BE2C (cell line): Measurements from ENCODE around the gene DAND5.

ENCODE experiments used
- DNase-seq: peaks from one replicate; pipeline ENCODE4 v3.0.0-alpha.2; 2020
- H3K27me3 ChIP-seq: fragments of 250-450 bp; sonication (Bioruptor Pico); 2 replicates; pipeline ENCODE4 v1.5.1; 2020; ENCODE audit warnings: mild to moderate bottlenecking
- H3K36me3 ChIP-seq: fragments of 250-450 bp; sonication (Bioruptor Pico); 2 replicates; pipeline ENCODE4 v1.5.1; 2020; ENCODE audit warnings: mild to moderate bottlenecking
- H3K4me1 ChIP-seq: fragments of 250-450 bp; sonication (Bioruptor Pico); 2 replicates; pipeline ENCODE4 v1.5.1; 2020
- H3K4me3 ChIP-seq: 2 replicates; pipeline ENCODE4 v1.5.1; 2011; ENCODE audit warnings: low read depth, low read length
- H3K9me3 ChIP-seq: fragments of 250-450 bp; sonication (Bioruptor Pico); 2 replicates; pipeline ENCODE4 v1.5.1; 2020
- CTCF ChIP-seq: IDR thresholded peaks from 2 replicates; pipeline ENCODE4 v1.5.1; 2012; ENCODE audit warnings: mild to moderate bottlenecking, low read depth, low read length

The DAND5 gene

DNA sequence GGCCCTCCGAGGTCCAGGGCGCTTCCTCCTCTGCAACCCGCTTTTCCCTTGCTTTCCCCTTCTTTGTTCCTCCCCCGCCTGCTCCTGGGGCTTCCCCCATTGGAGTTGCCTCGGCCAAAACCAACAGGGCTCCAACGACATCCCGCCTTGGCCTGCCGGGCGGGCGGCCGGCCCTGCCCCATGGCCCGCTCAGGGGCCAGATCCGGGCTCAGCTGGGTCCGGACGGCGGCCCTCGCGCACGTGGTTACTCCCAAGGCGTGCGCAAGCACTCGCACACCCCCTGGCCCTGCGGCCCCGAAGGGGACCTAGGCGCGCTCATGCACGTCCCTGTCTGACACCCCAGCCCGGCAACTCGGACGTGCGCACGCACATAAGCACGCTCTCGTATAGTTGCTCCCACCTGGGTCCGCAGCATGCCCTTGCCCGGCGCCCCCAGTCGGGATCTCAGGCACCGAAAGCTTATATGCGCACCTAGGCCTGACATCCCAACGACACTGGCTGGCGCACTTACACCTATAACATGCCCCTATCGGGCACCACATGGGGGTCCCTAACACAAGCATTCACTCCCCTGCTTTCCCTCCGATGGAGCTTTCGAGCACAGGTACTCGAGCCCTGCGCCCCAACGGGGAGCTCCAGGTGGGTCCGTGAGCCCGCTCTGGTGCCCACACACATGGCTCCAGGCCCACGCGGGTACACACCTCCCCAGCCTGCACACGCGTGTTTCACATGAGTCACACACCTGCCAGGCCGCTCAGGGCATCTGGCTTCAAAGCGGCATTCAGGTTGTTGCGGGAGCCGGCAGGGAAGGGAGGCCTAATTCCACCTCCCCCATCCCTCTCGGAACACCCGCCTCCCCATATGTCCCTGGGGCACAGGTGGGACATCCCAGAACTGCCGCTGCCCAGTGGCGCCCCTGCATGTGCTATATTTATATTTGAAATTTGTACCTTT, 40.9 kb downstream of the DAND5 start:
- Histone ChIP-seq H3K4me1 (peaks cover 4% of the 10 kb centered on the region; the same call in 1 of the 2 replicates), H3K36me3 (no peaks in the 10 kb centered on the region), H3K27me3 (no peaks in the 10 kb centered on the region), H3K9me3 (no peaks in the 10 kb centered on the region), H3K4me3 (no peak overlapping the region)
- no peak for DNase-seq
- TF ChIP-seq CTCF, result no peak

- Histone ChIP-seq H3K9me3 (no peaks in the 10 kb centered on the region), H3K4me1 (peaks cover 4% of the 10 kb centered on the region; the same call in 1 of the 2 replicates), H3K27me3 (no peaks in the 10 kb centered on the region), H3K36me3 (no peaks in the 10 kb centered on the region), H3K4me3 (no peak overlapping the region)
- DNase-seq, result no peak
- no peak for TF ChIP-seq CTCF
These were observed 41.7 kb downstream of the DAND5 start for GRCh38 chr19:13010992-13011652.

DNA sequence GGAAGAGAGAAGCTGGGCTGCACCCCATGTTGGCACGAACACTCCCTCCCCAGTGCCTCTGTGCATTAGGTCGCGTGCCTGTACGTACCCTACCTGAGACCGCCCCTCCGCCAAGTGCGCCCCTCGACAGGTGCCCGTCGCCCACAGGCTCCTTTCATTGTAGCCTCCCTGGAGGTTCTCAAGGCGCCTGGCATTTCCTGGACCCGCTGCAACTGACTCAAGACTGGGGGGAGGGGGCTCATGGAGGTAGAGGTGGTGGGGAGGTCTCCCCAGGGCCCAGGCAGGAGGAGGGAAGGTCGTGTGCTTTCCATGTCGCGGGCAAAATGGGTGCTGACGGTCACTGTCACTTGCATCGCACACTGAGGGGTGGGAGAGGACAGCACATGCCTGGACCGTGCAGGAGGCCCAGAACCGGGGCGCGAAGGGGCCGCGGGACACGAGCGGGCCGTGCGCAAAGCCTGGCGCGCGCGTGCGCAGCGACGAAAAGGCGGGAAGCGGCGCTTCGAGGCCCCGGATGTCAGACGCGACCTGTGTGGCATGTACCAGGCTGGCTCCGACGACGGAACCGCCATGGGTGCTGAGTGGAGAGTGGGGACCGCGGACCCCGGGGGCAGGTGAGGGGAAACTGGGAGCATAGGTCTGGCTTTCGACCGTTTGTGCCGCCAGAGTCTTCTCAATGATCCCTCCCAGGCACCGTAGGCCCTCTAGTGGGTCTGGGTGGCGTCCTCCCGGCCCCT, 42.4 kb downstream of the DAND5 start:
- Histone ChIP-seq H3K27me3 (no peaks in the 10 kb centered on the region), H3K4me3 (no peak overlapping the region), H3K9me3 (no peaks in the 10 kb centered on the region), H3K36me3 (no peaks in the 10 kb centered on the region), H3K4me1 (peaks cover 4% of the 10 kb centered on the region; the same call in 1 of the 2 replicates)
- no peak for DNase-seq
- no peak for TF ChIP-seq CTCF

GRCh38 chr19:13012390-13012689, 43.0 kb downstream of the DAND5 start:
- Histone ChIP-seq H3K27me3 (no peaks in the 10 kb centered on the region), H3K36me3 (no peaks in the 10 kb centered on the region), H3K4me1 (peaks cover 4% of the 10 kb centered on the region; the same call in 1 of the 2 replicates), H3K9me3 (no peaks in the 10 kb centered on the region), H3K4me3 (no peak overlapping the region)
- no peak for DNase-seq
- no peak for TF ChIP-seq CTCF

- H3K4me3 ChIP-seq, result no peak overlapping the region
- H3K36me3 ChIP-seq, result no peaks in the 10 kb centered on the region
- DNase-seq, result no peak
- H3K4me1 ChIP-seq, result peaks cover 8% of the 10 kb centered on the region
- no peaks in the 10 kb centered on the region for H3K9me3 ChIP-seq
- no peaks in the 10 kb centered on the region for H3K27me3 ChIP-seq
- TF ChIP-seq CTCF, result no peak
These were observed 43.6 kb downstream of the DAND5 start for GRCh38 chr19:13012690-13013608.
